Right lobe of liver (tissue), 6 donors: Measurements from ENCODE around the gene TMEM190. TPM values are rescaled to one million over a fixed set of nuclear protein-coding genes. Genes with fewer than 3 reads are reported as not detected.

Experiments used
- ATAC-seq, 4 donors: fragments of 200-7000 bp; cut with Tn5 transposase; one replicate each; pipeline ENCODE4 v1.9.1; 2020; ENCODE audit warnings: mild to moderate bottlenecking in 4 of 4, moderate library complexity in 4 of 4
- DNase-seq, 3 donors: peaks; one replicate each; pipeline ENCODE4 v3.0.0-alpha.2; 2020
- H3K27ac ChIP-seq, 3 donors: fragments of 200-600 bp; one replicate each; pipeline ENCODE4 v1.8.0; 2022
- H3K27me3 ChIP-seq, 2 donors: fragments of 200-600 bp; one replicate each; pipeline ENCODE4 v1.8.0; 2022
- H3K36me3 ChIP-seq, 4 donors: fragments of 200-600 bp; sonication (generic) in 1 of 4; one replicate each; pipeline versions ENCODE4 v1.5.1 to v1.8.0; 2017 to 2022; ENCODE audit warnings: control low read depth in 1 of 4
- H3K4me1 ChIP-seq, 4 donors: fragments of 200-600 bp; sonication (generic) in 1 of 4; one replicate each; pipeline versions ENCODE4 v1.5.1 to v1.8.0; 2017 to 2022; ENCODE audit warnings: control low read depth in 1 of 4
- H3K4me3 ChIP-seq, 3 donors: fragments of 200-600 bp; one replicate each; pipeline ENCODE4 v1.8.0; 2022
- H3K9me3 ChIP-seq, 4 donors: fragments of 200-600 bp; sonication (generic) in 1 of 4; one replicate each; pipeline versions ENCODE4 v1.5.1 to v1.8.0; 2017 to 2022; ENCODE audit warnings: control low read depth in 1 of 4
- CTCF ChIP-seq, 4 donors: fragments of 200-600 bp in 3 of 4; fragments of 450-650 bp in 1 of 4; IDR thresholded peaks; one replicate each; pipeline versions ENCODE4 v1.5.1 to v1.8.0; 2016 to 2022; ENCODE audit warnings: antibody characterized with exemption in 4 of 4, mild to moderate bottlenecking in 2 of 4
- POLR2A ChIP-seq: fragments of 450-650 bp; IDR thresholded peaks from one replicate; pipeline ENCODE4 v1.6.1; 2017; ENCODE audit warnings: antibody characterized with exemption, mild to moderate bottlenecking
- WGBS: methylation state at CpG from one replicate; pipeline ENCODE4 v1.1.6; 2018; ENCODE audit warnings: low coverage, low lambda C conversion rate; ENCODE audit not compliant: insufficient coverage; ENCODE audit errors: missing lambda C conversion rate; 5-methylcytosine and 5-hydroxymethylcytosine counted together
- intact Hi-C, 2 donors: fragments of 100-400 bp; cut with DNase I; formaldehyde crosslinking; loops; one replicate each; pipeline versions ENCODE4 v1.11.2 to v1.14.1; 2022
- total RNA-seq, 6 experiments: library from RNA; depleted of rRNA in 2 of 6; stranded (reverse); fragments of >200 nt in 2 of 6; fragmentation: NEBNext Ultra II Directional in 3 of 6; extraction: Animal tissue kit (Norgen Biotek cat#: 25700) in 3 of 6; gene quantifications; one replicate each; pipeline versions ENCODE4 v1.1.0 to v1.2.4, GENCODE V29; 2016 to 2023
- donor health status: DM: no; HTN: yes; CAD: no.
- donor health status: DM: no; HTN: no; CAD: no.
- donor health status: DM: no; HTN: no; CAD: no.
- donor health status: DM: no; HTN: yes; CAD: no.
- donor health status: DM: no; HTN: yes; CAD: no.

Gene TMEM190
- total RNA-seq, 6 experiments from 2014 or later, result not detected

DNA sequence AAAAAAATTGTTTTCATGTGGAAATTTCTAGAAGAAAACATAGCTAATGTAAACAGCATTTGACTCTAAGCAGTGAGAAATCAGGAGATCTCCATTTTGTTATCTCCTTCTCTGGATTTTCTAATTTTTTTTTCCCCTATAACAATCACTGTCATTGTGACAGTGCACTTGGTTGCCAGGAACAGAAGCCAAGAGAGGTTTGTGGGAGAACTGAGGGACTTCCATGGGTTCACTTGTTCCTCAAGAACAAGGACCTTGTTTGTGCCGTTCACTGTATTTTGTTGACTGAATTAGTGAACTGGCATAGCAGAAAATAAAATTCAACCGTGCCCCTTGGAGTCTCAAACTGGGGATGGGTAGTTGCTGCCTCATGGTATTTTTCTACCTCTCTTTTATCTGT lies 49.4 kb downstream of the TMEM190 start:
- intact Hi-C loops, result loop anchor here in 1 of 2 donors (10.0 kb wide), 1 partner anchor 281 kb away; the partner anchor contains the start of gene TNNT1
- WGBS, result 62% methylated on average over 2 of the region's 2 CpGs
- no peaks in the 10 kb centered on the region for H3K9me3 ChIP-seq
- H3K4me3 ChIP-seq, result no peak overlapping the region
- no peaks in the 10 kb centered on the region for H3K36me3 ChIP-seq
- no peak overlapping the region for H3K27ac ChIP-seq
- ATAC-seq, result no peak
- no peak for TF ChIP-seq CTCF (IDR thresholded peaks at IDR 0.05)
- no peak for TF ChIP-seq POLR2A
- H3K4me1 ChIP-seq, result no peaks in the 10 kb centered on the region
- no peaks in the 10 kb centered on the region for H3K27me3 ChIP-seq
- no peak for DNase-seq

Other genes starting within 250 kb of the TMEM190 start
- 10 to 100 TPM in 1 of 6 experiments, 1 to 10 TPM in 3, not detected in 2; 1.2 to 10.9 (median 1.6) TPM for gene TNNT1, start 227.6 kb upstream of the TMEM190 start, total RNA-seq
- gene TNNI3, start 219.1 kb upstream of the TMEM190 start, total RNA-seq, result under 1 TPM in 3 of 6 experiments, not detected in 3; 0.43 to 0.83 (median 0.62) TPM
- 1 to 10 TPM in 2 of 6 experiments, under 1 TPM in 4; 0.22 to 4.3 (median 0.49) TPM for gene DNAAF3, start 210.2 kb upstream of the TMEM190 start, total RNA-seq
- gene SYT5, start 196.5 kb upstream of the TMEM190 start, total RNA-seq, result 1 to 10 TPM in 1 of 6 experiments, under 1 TPM in 1, not detected in 4; 0.06 to 1.7 TPM
- gene PTPRH, start 167.3 kb upstream of the TMEM190 start, total RNA-seq, result 10 to 100 TPM in 3 of 6 experiments, 1 to 10 TPM in 3; 4.2 to 25.9 (median 12.9) TPM
- 10 to 100 TPM in 5 of 6 experiments, 1 to 10 TPM in 1; 8.8 to 22.2 (median 14.0) TPM for gene TMEM86B, start 148.1 kb upstream of the TMEM190 start, total RNA-seq
- 10 to 100 TPM; 26.4 to 39.6 (median 30.2) TPM for gene PPP6R1, start 117.8 kb upstream of the TMEM190 start, total RNA-seq
- 10 to 100 TPM; 11.3 to 28.3 (median 15.6) TPM for gene HSPBP1, start 96.7 kb upstream of the TMEM190 start, total RNA-seq
- gene BRSK1, start 92.8 kb upstream of the TMEM190 start, total RNA-seq, result under 1 TPM in 3 of 6 experiments, not detected in 3; 0.20 to 0.29 (median 0.24) TPM
- gene TMEM150B, start 51.5 kb upstream of the TMEM190 start, total RNA-seq, result 1 to 10 TPM; 1.1 to 5.6 (median 2.2) TPM
- 1 to 10 TPM; 2.3 to 5.3 (median 3.7) TPM for gene KMT5C, start 37.0 kb upstream of the TMEM190 start, total RNA-seq
- not detected for gene COX6B2, start 22.1 kb upstream of the TMEM190 start, total RNA-seq
- gene GARIN5B, start 13.6 kb upstream of the TMEM190 start, total RNA-seq, result not detected
- not detected for gene IL11, start 6.4 kb upstream of the TMEM190 start, total RNA-seq
- 10 to 100 TPM; 10.8 to 19.7 (median 14.8) TPM for gene TMEM238, start 7.5 kb downstream of the TMEM190 start, total RNA-seq
- gene RPL28, start 9.1 kb downstream of the TMEM190 start, total RNA-seq, result 100 to 1,000 TPM; 305 to 530 (median 455) TPM
- gene UBE2S, start 31.0 kb downstream of the TMEM190 start, total RNA-seq, result 10 to 100 TPM in 3 of 6 experiments, 1 to 10 TPM in 3; 4.3 to 16.4 (median 9.1) TPM
- gene SHISA7, start 66.5 kb downstream of the TMEM190 start, total RNA-seq, result under 1 TPM in 1 of 6 experiments, not detected in 5; 0.04 TPM
- 100 to 1,000 TPM in 3 of 6 experiments, 10 to 100 TPM in 3; 69.4 to 222 (median 100) TPM for gene ISOC2, start 84.8 kb downstream of the TMEM190 start, total RNA-seq
- gene C19orf85, start 87.9 kb downstream of the TMEM190 start, total RNA-seq, result not detected
- 1 to 10 TPM; 3.4 to 9.2 (median 4.4) TPM for gene ZNF628, start 99.8 kb downstream of the TMEM190 start, total RNA-seq
- gene NAT14, start 108.4 kb downstream of the TMEM190 start, total RNA-seq, result 1 to 10 TPM; 2.5 to 6.0 (median 3.9) TPM
- gene SSC5D, start 111.6 kb downstream of the TMEM190 start, total RNA-seq, result 1 to 10 TPM in 4 of 6 experiments, under 1 TPM in 2; 0.35 to 1.6 (median 1.2) TPM
- not detected for gene SBK2, start 160.3 kb downstream of the TMEM190 start, total RNA-seq
- gene SBK3, start 168.7 kb downstream of the TMEM190 start, total RNA-seq, result under 1 TPM in 2 of 6 experiments, not detected in 4; 0.33 to 0.56 TPM
- 1 to 10 TPM; 1.9 to 4.6 (median 3.6) TPM for gene ZNF579, start 204.0 kb downstream of the TMEM190 start, total RNA-seq
- gene FIZ1, start 222.7 kb downstream of the TMEM190 start, total RNA-seq, result 10 to 100 TPM in 1 of 6 experiments, 1 to 10 TPM in 5; 3.0 to 13.1 (median 5.1) TPM
- gene ZNF524, start 223.5 kb downstream of the TMEM190 start, total RNA-seq, result 10 to 100 TPM in 4 of 6 experiments, 1 to 10 TPM in 2; 8.2 to 21.0 (median 11.3) TPM
- 1 to 10 TPM; 4.2 to 6.0 (median 4.7) TPM for gene ZNF865, start 228.8 kb downstream of the TMEM190 start, total RNA-seq
- 1 to 10 TPM; 2.9 to 5.5 (median 4.1) TPM for gene ZNF784, start 247.7 kb downstream of the TMEM190 start, total RNA-seq